Measurements from ENCODE around the gene ZNF593.

The ZNF593 gene

GRCh38 chr1:26169669-26170471 lies at the start of gene ZNF593:
Gene ZNF593 (plus strand): TSS chr1:26169908. CDS start chr1:26169984, 76 bp downstream.
- peak within 1 kb of the TSS; percentile 93 for H3K4me3 ChIP-seq (ENCODE audit: low read depth, low read length)
- peak; percentile 99 for TF ChIP-seq CTCF (IDR thresholded peaks at IDR 0.05; ENCODE audit: borderline replicate concordance, insufficient read depth, low read depth, low read length)

- H3K4me3 ChIP-seq (ENCODE audit: low read depth, low read length): no peak overlapping the region
- no peak for TF ChIP-seq CTCF (IDR thresholded peaks at IDR 0.05; ENCODE audit: borderline replicate concordance, insufficient read depth, low read depth, low read length)
These were observed 47.6 kb upstream of the ZNF593 start for GRCh38 chr1:26121854-26122773.

- no peak overlapping the region for H3K4me3 ChIP-seq (ENCODE audit: low read depth, low read length)
- no peak for TF ChIP-seq CTCF (IDR thresholded peaks at IDR 0.05; ENCODE audit: borderline replicate concordance, insufficient read depth, low read depth, low read length)
These were observed 46.4 kb upstream of the ZNF593 start for GRCh38 chr1:26122988-26123973.

GRCh38 chr1:26124418-26125331 lies 45.0 kb upstream of the ZNF593 start:
- TF ChIP-seq CTCF (IDR thresholded peaks at IDR 0.05; ENCODE audit: borderline replicate concordance, insufficient read depth, low read depth, low read length): no peak
- no peak overlapping the region for H3K4me3 ChIP-seq (ENCODE audit: low read depth, low read length)

- H3K4me3 ChIP-seq (ENCODE audit: low read depth, low read length): no peak overlapping the region
- no peak for TF ChIP-seq CTCF (IDR thresholded peaks at IDR 0.05; ENCODE audit: borderline replicate concordance, insufficient read depth, low read depth, low read length)
These were observed 44.3 kb upstream of the ZNF593 start for GRCh38 chr1:26125382-26125781.

GRCh38 chr1:26125946-26126320 lies 43.8 kb upstream of the ZNF593 start:
- TF ChIP-seq CTCF (IDR thresholded peaks at IDR 0.05; ENCODE audit: borderline replicate concordance, insufficient read depth, low read depth, low read length): no peak
- H3K4me3 ChIP-seq (ENCODE audit: low read depth, low read length): no peak overlapping the region
